ENCODE results near the gene DPH1.

The DPH1 gene

GRCh38 chr17:2076087-2076984 is 46.4 kb downstream of the DPH1 start:
- DNase-seq, result no peak

GRCh38 chr17:2077040-2077439 is 47.1 kb downstream of the DPH1 start:
- no peak for DNase-seq

- no peak for DNase-seq
Observed at GRCh38 chr17:2081564-2081963, 51.6 kb downstream of the DPH1 start.

GRCh38 chr17:2082003-2082781 is 52.2 kb downstream of the DPH1 start:
- DNase-seq, result no peak

GRCh38 chr17:2083613-2084035 is 53.7 kb downstream of the DPH1 start:
- peak in 6 of 58 donors; percentile 9 to 60 (median 25) for DNase-seq

GRCh38 chr17:2084036-2084765 is 54.2 kb downstream of the DPH1 start:
- no peak for DNase-seq

- no peak for DNase-seq
Observed at GRCh38 chr17:2084766-2085647, 55.1 kb downstream of the DPH1 start.

GRCh38 chr17:2085648-2085949 is 55.6 kb downstream of the DPH1 start:
- no peak for DNase-seq

GRCh38 chr17:2086306-2086705 is 56.4 kb downstream of the DPH1 start:
- no peak for DNase-seq

GRCh38 chr17:2087597-2088211 is 57.8 kb downstream of the DPH1 start:
- peak in 9 of 58 donors; percentile 7 to 22 (median 12) for DNase-seq

GRCh38 chr17:2089021-2089422 is 59.1 kb downstream of the DPH1 start:
- DNase-seq, result no peak

GRCh38 chr17:2090210-2090641 is 60.3 kb downstream of the DPH1 start:
- no peak for DNase-seq

- peak in 13 of 58 donors; percentile 4 to 36 (median 17) for DNase-seq
Observed at GRCh38 chr17:2090804-2091534, 61.0 kb downstream of the DPH1 start.

- DNase-seq, result no peak
Observed at GRCh38 chr17:2092253-2092652, 62.3 kb downstream of the DPH1 start.

- no peak for DNase-seq
Observed at GRCh38 chr17:2093349-2093748, 63.4 kb downstream of the DPH1 start.
